ENCODE measurements around the gene GALNS. TPM values are rescaled to one million over a fixed set of nuclear protein-coding genes. Genes with fewer than 3 reads are reported as not detected.

Gene GALNS
- total and polyA plus RNA-seq, 2 of the 4 experiments (the other 2 are of a cell fraction): 7.2 to 32.5 TPM

- peak overlapping the region; percentile 26 for H2AFZ ChIP-seq (replicated peaks; ENCODE audit: low read length, poor library complexity)
- H3K79me1 ChIP-seq (ENCODE audit: low read depth in 1 of 2, low read length in 2 of 2): no peaks in the 10 kb centered on the region
- intact Hi-C loops (cut with micrococcal nuclease): no loop called here
- no peak overlapping the region for H3K27ac ChIP-seq (ENCODE audit: insufficient read depth, low read length)
- H3K27me3 ChIP-seq (ENCODE audit: control insufficient read depth, insufficient read depth, low read length): peaks cover 53% of the 10 kb centered on the region
- TF ChIP-seq USF2 (IDR thresholded peaks at IDR 0.05; ENCODE audit: low read depth, low read length) (no peak), MAFK (IDR thresholded peaks at IDR 0.05; ENCODE audit: low read depth, low read length) (no peak), RAD21 (IDR thresholded peaks at IDR 0.05; ENCODE audit: low read length) (no peak), ELK1 (IDR thresholded peaks at IDR 0.05; ENCODE audit: borderline replicate concordance, low read depth, low read length) (no peak), CHD1 (IDR thresholded peaks at IDR 0.05; ENCODE audit: low read depth, low read length) (no peak), MAZ (IDR thresholded peaks at IDR 0.05; ENCODE audit: borderline replicate concordance, low read depth, low read length) (no peak), BHLHE40 (IDR thresholded peaks at IDR 0.05; ENCODE audit: low read depth, low read length) (no peak), SMC3 (IDR thresholded peaks at IDR 0.05; ENCODE audit: low read depth, low read length) (no peak), RFX5 (IDR thresholded peaks at IDR 0.05; ENCODE audit: low read depth, low read length) (no peak)
- ChIA-PET CTCF (no interaction called here), POLR2A (ENCODE audit: unreplicated experiment) (no interaction called here)
- H3K9me1 ChIP-seq (ENCODE audit: insufficient read depth, low read length): no peaks in the 10 kb centered on the region
- no peak overlapping the region for H2BK15ac ChIP-seq (ENCODE audit: low read depth, low read length)
- H3K36me3 ChIP-seq (ENCODE audit: control insufficient read depth, insufficient read depth, low read length): no peaks in the 10 kb centered on the region
- no peak overlapping the region for H3K14ac ChIP-seq (replicated peaks; ENCODE audit: low read depth, low read length)
- H4K8ac ChIP-seq (ENCODE audit: low read depth in 2 of 2, low read length in 2 of 2): no peak overlapping the region
- H3K4me2 ChIP-seq (ENCODE audit: low read depth, low read length): no peak overlapping the region
- no peak overlapping the region for H3K56ac ChIP-seq (ENCODE audit: extremely low read depth, insufficient read depth, low read length)
- WGBS, 2 experiments (ENCODE audit: extremely low coverage in 2 of 2, insufficient read length in 1 of 2): 57% methylated on average over 12 of the region's 37 CpGs; no CpG with 5 or more reads in 1 of the 2 experiments
- H3K23ac ChIP-seq (ENCODE audit: low read depth, low read length): no peak overlapping the region
- ATAC-seq (ENCODE audit: low read depth): no peak
- no peak overlapping the region for H3K18ac ChIP-seq (ENCODE audit: low read depth, low read length)
- no peak overlapping the region for H4K5ac ChIP-seq (ENCODE audit: low read depth, low read length)
- H3K9me3 ChIP-seq (ENCODE audit: control insufficient read depth, insufficient read depth, low read length): no peaks in the 10 kb centered on the region
- H3K4me3 ChIP-seq (ENCODE audit: insufficient read depth, low read depth, low read length): no peak overlapping the region
- H2BK5ac ChIP-seq (ENCODE audit: low read depth, low read length, poor library complexity, severe bottlenecking): no peak overlapping the region
- no TSS peak for BruUV-seq (replicated peaks)
- no peaks in the 10 kb centered on the region for H3K4me1 ChIP-seq (ENCODE audit: control insufficient read depth, insufficient read depth, low read length)
- no peak overlapping the region for H4K91ac ChIP-seq (ENCODE audit: insufficient read depth, low read depth, low read length)
- H3K9ac ChIP-seq (ENCODE audit: low read depth, low read length): no peak overlapping the region
- H2AK5ac ChIP-seq (ENCODE audit: low read depth, low read length): no peak overlapping the region
- in situ Hi-C loops (cut with MboI; ENCODE audit: low sequenced_read_pairs): no loop called here
- H2AK9ac ChIP-seq (replicated peaks; ENCODE audit: low read depth, low read length, poor library complexity): no peak overlapping the region
- dilution Hi-C loops (cut with HindIII; ENCODE audit: low sequenced_read_pairs, unreplicated experiment): no loop called here
- DNase-seq: no peak
- no peak overlapping the region for H3K4ac ChIP-seq (ENCODE audit: low read depth, low read length)
- H2BK20ac ChIP-seq (ENCODE audit: low read depth, low read length): no peak overlapping the region
- no peak overlapping the region for H2BK120ac ChIP-seq (ENCODE audit: low read depth, low read length)
- no peaks in the 10 kb centered on the region for H4K20me1 ChIP-seq (ENCODE audit: insufficient read depth, low read length)
These were observed 14.0 kb upstream of the GALNS start for GRCh38 chr16:88870608-88871348.

Data from IMR-90 (cell line).